GM12878 (cell line): ENCODE data around the gene STK38.
"Not testable (repeated sequence)": the region's sequence is repeated elsewhere in the genome, so short reads cannot be mapped to it uniquely, and the experiment has no call there.

ENCODE experiments used
- CEBPZ ChIP-seq: fragments of 150-350 bp; IDR thresholded peaks from 2 replicates; pipeline ENCODE4 v1.6.1; 2016; ENCODE audit warnings: low read depth, low read length
- CREM ChIP-seq: IDR thresholded peaks from 2 replicates; pipeline ENCODE4 v1.6.1; 2014; ENCODE audit warnings: antibody characterized with exemption, low read depth
- E2F4 ChIP-seq: IDR thresholded peaks from 2 replicates; pipeline ENCODE4 v1.6.1; 2012; ENCODE audit warnings: low read depth, low read length, improper control_type of control experiment
- ESRRA ChIP-seq: IDR thresholded peaks from 2 replicates; pipeline ENCODE4 v1.6.1; 2012; ENCODE audit warnings: mild to moderate bottlenecking, low read length, improper control_type of control experiment
- HCFC1 ChIP-seq: fragments of 150-350 bp; IDR thresholded peaks from 2 replicates; pipeline ENCODE4 v1.6.1; 2014; ENCODE audit warnings: low read length
- IKZF1 ChIP-seq: fragments of 450-650 bp; conservative IDR thresholded peaks from 2 replicates; pipeline ENCODE4 v1.6.1; 2017; ENCODE audit warnings: antibody characterized with exemption, mild to moderate bottlenecking
- PBX3 ChIP-seq: IDR thresholded peaks from 2 replicates; pipeline ENCODE4 v1.6.1; 2011; ENCODE audit warnings: mild to moderate bottlenecking, low read depth, low read length, moderate library complexity; ENCODE audit not compliant: insufficient replicate concordance
- POLR2A ChIP-seq: IDR thresholded peaks from 2 replicates; pipeline ENCODE4 v1.6.1; 2011; ENCODE audit warnings: low read depth, mild to moderate bottlenecking, low read length
- POLR2AphosphoS5 ChIP-seq: IDR thresholded peaks from 2 replicates; pipeline ENCODE4 v1.6.1; 2011; ENCODE audit warnings: mild to moderate bottlenecking, low read length, inconsistent platforms
- YY1 ChIP-seq: IDR thresholded peaks from 2 replicates; pipeline ENCODE4 v1.6.1; 2011; ENCODE audit warnings: low read depth, mild to moderate bottlenecking, low read length
- ZBTB11 ChIP-seq: fragments of 450-650 bp; formaldehyde crosslinking; IDR thresholded peaks from 2 replicates; pipeline ENCODE4 v1.5.0; 2022; ENCODE audit warnings: mild to moderate bottlenecking, missing genetic modification characterization
- ZBTB4 ChIP-seq: fragments of 450-650 bp; formaldehyde crosslinking; IDR thresholded peaks from 2 replicates; pipeline ENCODE4 v1.4.0; 2022; ENCODE audit warnings: mild to moderate bottlenecking, moderate library complexity
- ZNF274 ChIP-seq: IDR thresholded peaks from one replicate; pipeline ENCODE4 v1.8.0; 2011; ENCODE audit not compliant: insufficient read length, insufficient read depth
- TF ChIP-seq, protein P1 (sequence below), 3 experiments: IDR thresholded peaks in 2 of 3; conservative IDR thresholded peaks in 1 of 3; 2 replicates each; pipeline ENCODE4 v1.5.1; 2011; ENCODE audit warnings: low read depth in 3 of 3, low read length in 3 of 3, mild to moderate bottlenecking in 3 of 3, control low read depth in 2 of 3, moderate library complexity in 2 of 3, inconsistent platforms in 1 of 3, mixed read lengths in 1 of 3; ENCODE audit not compliant: control insufficient read depth in 2 of 3, insufficient read depth in 1 of 3; ENCODE audit errors: extremely low read depth in 1 of 3

- TF ChIP-seq POLR2A; YY1; E2F4; POLR2AphosphoS5; CREM; ZBTB11 (CRISPR knock-in tag); PBX3; HCFC1; ESRRA; ZNF274; ZBTB4; CEBPZ; IKZF1: not testable (repeated sequence)
- TF ChIP-seq, protein P1, sequence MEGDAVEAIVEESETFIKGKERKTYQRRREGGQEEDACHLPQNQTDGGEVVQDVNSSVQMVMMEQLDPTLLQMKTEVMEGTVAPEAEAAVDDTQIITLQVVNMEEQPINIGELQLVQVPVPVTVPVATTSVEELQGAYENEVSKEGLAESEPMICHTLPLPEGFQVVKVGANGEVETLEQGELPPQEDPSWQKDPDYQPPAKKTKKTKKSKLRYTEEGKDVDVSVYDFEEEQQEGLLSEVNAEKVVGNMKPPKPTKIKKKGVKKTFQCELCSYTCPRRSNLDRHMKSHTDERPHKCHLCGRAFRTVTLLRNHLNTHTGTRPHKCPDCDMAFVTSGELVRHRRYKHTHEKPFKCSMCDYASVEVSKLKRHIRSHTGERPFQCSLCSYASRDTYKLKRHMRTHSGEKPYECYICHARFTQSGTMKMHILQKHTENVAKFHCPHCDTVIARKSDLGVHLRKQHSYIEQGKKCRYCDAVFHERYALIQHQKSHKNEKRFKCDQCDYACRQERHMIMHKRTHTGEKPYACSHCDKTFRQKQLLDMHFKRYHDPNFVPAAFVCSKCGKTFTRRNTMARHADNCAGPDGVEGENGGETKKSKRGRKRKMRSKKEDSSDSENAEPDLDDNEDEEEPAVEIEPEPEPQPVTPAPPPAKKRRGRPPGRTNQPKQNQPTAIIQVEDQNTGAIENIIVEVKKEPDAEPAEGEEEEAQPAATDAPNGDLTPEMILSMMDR (IDR thresholded peaks at IDR 0.05 in 2 of 3, conservative IDR thresholded peaks at IDR 0.05 in 1 of 3; ENCODE audit: control insufficient read depth in 2 of 3, extremely low read depth in 1 of 3, insufficient read depth in 1 of 3, low read depth in 3 of 3, low read length in 3 of 3), result not testable (repeated sequence)
These were observed 98.1 kb downstream of the STK38 start for GRCh38 chr6:36449173-36449572.
